PC-3 (cell line): ENCODE results near the gene PAPOLB. TPM values are rescaled to one million over a fixed set of nuclear protein-coding genes. Genes with fewer than 3 reads are reported as not detected.

ENCODE experiments used
- ATAC-seq: fragments of 200-7000 bp; cut with Tn5 transposase; 2 replicates; pipeline ENCODE4 v1.9.1; 2020; ENCODE audit warnings: mild to moderate bottlenecking, moderate library complexity
- BruUV-seq: library from RNA; stranded (reverse); fragments of 400-500 nt; replicated peaks from 2 replicates; lab custom pipeline; 2021; lab: Mats Ljungman, UMichigan
- CTCF ChIA-PET: fragments of 300-600 bp; sonication (Branson Sonifier 250); formaldehyde crosslinking; loops from one replicate; lab custom pipeline; 2022; ENCODE audit warnings: antibody characterized with exemption; lab: Charles Lee
- POLR2A ChIA-PET: fragments of 300-600 bp; sonication (Branson Sonifier 250); formaldehyde crosslinking; loops from one replicate; lab custom pipeline; 2022; ENCODE audit warnings: antibody characterized with exemption; ENCODE audit not compliant: unreplicated experiment; lab: Charles Lee
- DNase-seq: peaks from one replicate; pipeline ENCODE4 v3.0.0-alpha.2; 2015
- H2AFZ ChIP-seq: fragments of 300-600 bp; sonication (generic); 2 replicates; pipeline ENCODE4 v1.6.0; 2016; ENCODE audit warnings: antibody characterized with exemption, low read length
- H3F3A ChIP-seq: fragments of 300-600 bp; sonication (generic); one replicate; pipeline ENCODE4 v1.6.0; 2017; ENCODE audit warnings: antibody characterized with exemption, low read length, control low read depth, mild to moderate bottlenecking; ENCODE audit not compliant: unreplicated experiment
- H3K27ac ChIP-seq: fragments of 300-600 bp; sonication (generic); 2 replicates; pipeline ENCODE4 v1.5.1; 2016; ENCODE audit warnings: mild to moderate bottlenecking, low read length
- H3K27me3 ChIP-seq: fragments of 300-600 bp; sonication (generic); 2 replicates; pipeline ENCODE4 v1.6.1; 2016; ENCODE audit warnings: low read length, mixed read lengths
- H3K36me3 ChIP-seq: fragments of 300-600 bp; sonication (generic); 2 replicates; pipeline ENCODE4 v1.6.1; 2016; ENCODE audit warnings: low read depth, mixed run types, low read length, mixed read lengths
- H3K4me1 ChIP-seq: fragments of 300-600 bp; sonication (generic); 2 replicates; pipeline ENCODE4 v1.5.1; 2016; ENCODE audit warnings: low read length; ENCODE audit not compliant: insufficient read depth
- H3K4me2 ChIP-seq: fragments of 300-600 bp; sonication (generic); 2 replicates; pipeline ENCODE4 v1.6.0; 2016; ENCODE audit warnings: low read length
- H3K4me3 ChIP-seq: fragments of 300-600 bp; sonication (generic); 2 replicates; pipeline ENCODE4 v1.5.1; 2016; ENCODE audit warnings: mild to moderate bottlenecking, low read length, mixed read lengths
- H3K79me2 ChIP-seq: fragments of 300-600 bp; sonication (generic); 2 replicates; pipeline ENCODE4 v1.6.1; 2017; ENCODE audit warnings: low read length, mixed read lengths
- H3K9ac ChIP-seq: fragments of 300-600 bp; sonication (generic); 2 replicates; pipeline ENCODE4 v1.6.0; 2016; ENCODE audit warnings: mild to moderate bottlenecking, low read length
- H3K9me2 ChIP-seq: fragments of 300-600 bp; sonication (generic); replicated peaks from 2 replicates; pipeline ENCODE4 v1.6.1; 2016; ENCODE audit warnings: mixed run types, low read length, mixed read lengths
- H3K9me3 ChIP-seq: fragments of 300-600 bp; sonication (generic); 2 replicates; pipeline ENCODE4 v1.6.1; 2016; ENCODE audit warnings: low read length, mixed read lengths
- H4K20me1 ChIP-seq: fragments of 300-600 bp; sonication (generic); 2 replicates; pipeline ENCODE4 v1.6.1; 2016; ENCODE audit warnings: low read length, mixed read lengths
- CTCF ChIP-seq: fragments of 300-600 bp; sonication (generic); conservative IDR thresholded peaks from 2 replicates; pipeline ENCODE4 v1.5.1; 2017; ENCODE audit warnings: antibody characterized with exemption, low read depth, mild to moderate bottlenecking, low read length
- EZH2 ChIP-seq: fragments of 300-600 bp; sonication (generic); IDR thresholded peaks from one replicate; pipeline ENCODE4 v1.6.1; 2017; ENCODE audit warnings: antibody characterized with exemption, mild to moderate bottlenecking, low read length; ENCODE audit not compliant: unreplicated experiment
- EZH2phosphoT487 ChIP-seq: fragments of 300-600 bp; sonication (generic); IDR thresholded peaks from 2 replicates; pipeline ENCODE4 v1.6.1; 2018; ENCODE audit warnings: mild to moderate bottlenecking, antibody characterized with exemption, low read length, borderline replicate concordance
- intact Hi-C: fragments of 100-400 bp; cut with micrococcal nuclease; formaldehyde crosslinking; loops from 2 replicates; pipeline ENCODE4 v1.9.0; 2023
- total RNA-seq: library from RNA; depleted of rRNA; stranded (reverse); fragments of >200 nt; gene quantifications from 2 replicates; pipeline ENCODE4 v1.2.3, GENCODE V29; 2014

PAPOLB gene
- total RNA-seq, 1 experiment from 2014 or later: 0.29 TPM

- TF ChIP-seq CTCF (no peak), EZH2phosphoT487 (no peak), EZH2 (no peak)
- Histone ChIP-seq H3K79me2 (no peaks in the 10 kb centered on the region), H3K27ac (no peak overlapping the region), H3K9me3 (no peaks in the 10 kb centered on the region), H3K9ac (no peak overlapping the region), H3K4me3 (no peak overlapping the region), H3K36me3 (no peaks in the 10 kb centered on the region), H3K4me1 (no peaks in the 10 kb centered on the region), H3F3A (no peaks in the 10 kb centered on the region), H3K4me2 (no peak overlapping the region), H3K9me2 (no peaks in the 10 kb centered on the region), H3K27me3 (no peaks in the 10 kb centered on the region), H4K20me1 (no peaks in the 10 kb centered on the region), H2AFZ (no peak overlapping the region)
- DNase-seq (peak; percentile 18), ATAC-seq (peak; percentile 20; the same call in 1 of the 2 replicates)
- no TSS peak for BruUV-seq
- POLR2A ChIA-PET: no interaction called here
- intact Hi-C loops: no loop called here
- CTCF ChIA-PET: no interaction called here
Measured at GRCh38 chr7:4851459-4852422, 10.1 kb downstream of the PAPOLB start.

DNA sequence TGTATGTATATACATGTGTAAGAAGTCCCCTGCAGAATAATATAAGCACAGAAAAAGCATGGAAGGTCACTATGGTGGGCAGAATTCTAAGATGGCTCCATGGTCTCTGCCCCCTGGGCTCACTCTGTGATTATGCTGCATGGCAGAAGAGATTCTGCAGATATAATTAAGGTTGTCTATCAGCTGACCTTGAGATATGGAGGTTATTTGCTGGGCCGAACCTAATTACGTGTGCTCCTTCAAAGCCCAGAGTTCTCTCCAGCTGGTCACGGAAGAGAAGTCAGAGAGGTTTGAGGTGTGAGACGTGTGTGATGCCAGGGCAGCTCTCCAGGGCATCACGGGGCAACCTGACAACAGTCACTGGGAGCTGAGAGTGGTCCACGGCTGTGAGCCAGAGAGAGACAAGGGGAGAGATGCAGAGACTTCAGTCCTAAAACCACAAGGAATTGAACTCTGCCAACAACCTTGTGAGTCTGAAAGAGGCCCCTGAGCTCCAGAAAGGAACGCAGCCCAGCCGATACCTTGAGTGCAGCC is 11.5 kb downstream of the PAPOLB start:
- no peak for TF ChIP-seq EZH2phosphoT487
- no peak for TF ChIP-seq EZH2
- TF ChIP-seq CTCF: no peak
- no peaks in the 10 kb centered on the region for H3K79me2 ChIP-seq
- H3K4me3 ChIP-seq: no peak overlapping the region
- intact Hi-C loops: no loop called here
- no peaks in the 10 kb centered on the region for H3K27me3 ChIP-seq
- POLR2A ChIA-PET: no interaction called here
- no peaks in the 10 kb centered on the region for H3K4me1 ChIP-seq
- DNase-seq: no peak
- H3K9me2 ChIP-seq: no peaks in the 10 kb centered on the region
- no peak overlapping the region for H3K4me2 ChIP-seq
- no TSS peak for BruUV-seq
- ATAC-seq: no peak
- CTCF ChIA-PET: interaction anchor here (0.7 to 1.7 kb wide), 2 partner anchors 33 to 234 kb away, joined by 5 to 10 read pairs; partner anchors contain the start of gene RADIL
- H2AFZ ChIP-seq: no peak overlapping the region
- H3F3A ChIP-seq: no peaks in the 10 kb centered on the region
- H3K9ac ChIP-seq: no peak overlapping the region
- no peak overlapping the region for H3K27ac ChIP-seq
- H3K36me3 ChIP-seq: no peaks in the 10 kb centered on the region
- H3K9me3 ChIP-seq: no peaks in the 10 kb centered on the region
- H4K20me1 ChIP-seq: no peaks in the 10 kb centered on the region
